GM21737 (cell line): ENCODE measurements around the gene CYTIP.
"Not testable (repeated sequence)": the region's sequence is repeated elsewhere in the genome, so short reads cannot be mapped to it uniquely, and the experiment has no call there.

Experiments
- ATAC-seq: cut with Tn5 transposase; IDR thresholded peaks from one replicate; pipeline ENCODE4 v1.9.1; 2021; ENCODE audit warnings: mild to moderate bottlenecking, moderate library complexity; ENCODE audit not compliant: unreplicated experiment

Gene CYTIP

DNA sequence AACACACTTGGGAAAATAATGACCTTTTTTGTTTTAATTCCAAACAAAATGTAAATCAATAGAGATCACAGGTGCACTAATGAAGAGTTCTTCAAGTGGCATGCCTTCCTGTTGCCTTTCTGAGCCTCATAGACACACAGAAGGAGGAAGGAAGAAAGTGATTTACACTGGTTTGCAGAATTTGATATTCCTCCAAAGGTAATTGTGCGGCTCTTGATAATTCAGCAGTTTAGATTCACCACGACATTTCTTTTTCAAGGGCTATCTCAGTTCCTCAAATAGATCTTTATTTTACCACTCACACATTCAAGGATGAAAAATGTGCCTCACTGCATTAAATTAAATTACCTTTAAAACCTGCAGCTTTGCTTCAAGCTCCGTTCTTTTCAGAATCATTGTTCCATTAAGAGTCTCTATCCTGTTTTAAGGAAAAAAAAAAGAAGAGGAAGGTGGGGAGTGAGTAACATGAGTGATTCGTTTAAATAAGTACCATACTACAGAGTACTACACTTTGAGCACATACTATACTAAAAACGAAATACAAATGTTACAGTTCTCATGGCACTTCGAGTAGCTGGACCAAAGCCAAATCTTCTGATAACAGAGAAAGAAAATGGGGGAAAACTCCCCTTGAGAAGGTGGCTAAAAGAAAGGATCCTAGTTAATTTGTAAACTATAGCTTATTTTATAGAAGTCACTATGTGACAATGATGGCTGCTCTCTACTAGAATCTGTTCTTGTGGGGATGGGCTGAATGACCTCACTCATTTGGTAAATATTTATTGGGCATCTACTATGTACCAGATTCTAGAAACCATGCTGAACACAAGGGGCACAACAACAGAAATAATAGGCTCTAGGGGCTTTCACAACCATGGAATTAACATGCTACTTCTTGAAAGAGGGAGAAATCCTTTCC is 16.6 kb downstream of the CYTIP start:
- no peak for ATAC-seq

DNA sequence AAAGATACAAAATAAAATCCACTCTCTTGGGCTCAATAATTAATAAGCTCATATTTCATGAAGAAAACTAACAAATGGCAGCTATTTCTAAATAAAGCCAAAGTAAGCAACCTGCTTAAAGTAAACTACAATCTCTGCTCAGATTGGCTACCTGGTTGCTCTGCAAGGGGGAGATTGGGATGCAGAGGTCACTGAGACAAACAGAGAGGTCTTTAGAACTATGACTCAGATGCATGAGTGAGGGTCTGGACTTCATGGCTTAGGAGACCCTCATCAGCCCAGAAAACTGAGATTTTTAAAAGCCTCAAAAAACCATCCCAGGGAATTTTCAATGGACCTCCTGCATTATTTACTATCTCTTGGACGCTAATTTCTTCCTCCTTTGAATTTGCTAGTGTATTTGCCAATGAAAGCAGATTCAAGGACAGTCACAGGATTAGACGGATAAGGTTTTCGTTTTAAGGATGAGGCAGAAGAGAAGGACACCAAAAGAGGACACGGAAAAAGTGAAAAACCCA is 17.4 kb downstream of the CYTIP start:
- no peak for ATAC-seq

DNA sequence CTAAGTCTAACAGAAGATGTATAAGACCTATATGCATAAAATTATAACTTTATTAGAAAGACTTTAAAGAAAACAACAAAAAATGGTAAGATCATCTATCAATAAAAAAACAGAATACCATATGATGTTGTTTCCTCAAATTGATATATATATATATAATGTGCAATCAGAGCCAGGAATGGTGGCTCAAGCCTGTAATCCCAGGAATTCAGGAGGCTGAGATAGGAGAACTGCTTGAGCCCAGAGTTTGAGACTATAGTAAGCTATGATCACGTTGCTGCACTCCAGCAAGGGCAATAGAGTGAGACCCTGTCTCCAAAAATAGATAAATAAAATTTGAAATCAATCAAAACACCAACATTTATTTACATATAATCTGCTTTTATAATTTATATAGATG is 19.5 kb downstream of the CYTIP start:
- ATAC-seq, result no peak

DNA sequence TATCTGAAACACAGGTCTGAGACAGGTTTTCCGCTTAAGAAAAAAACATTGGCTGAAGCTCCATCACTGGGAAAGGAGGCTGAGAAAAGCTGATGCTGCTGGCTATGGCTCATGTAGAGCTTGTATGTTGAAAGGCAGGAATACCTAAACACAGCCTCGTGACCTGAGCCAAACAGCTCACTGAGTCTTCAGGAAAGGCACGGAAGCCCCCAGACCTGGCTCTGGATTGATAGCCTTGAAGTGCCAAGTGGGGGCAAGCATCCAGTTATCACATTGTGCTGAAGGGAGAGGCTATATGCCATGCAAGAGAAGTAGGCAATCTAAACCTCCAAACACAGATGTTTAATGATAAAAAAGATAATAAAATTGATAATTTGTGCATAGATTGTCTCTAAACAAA is 21.9 kb downstream of the CYTIP start:
- no peak for ATAC-seq

DNA sequence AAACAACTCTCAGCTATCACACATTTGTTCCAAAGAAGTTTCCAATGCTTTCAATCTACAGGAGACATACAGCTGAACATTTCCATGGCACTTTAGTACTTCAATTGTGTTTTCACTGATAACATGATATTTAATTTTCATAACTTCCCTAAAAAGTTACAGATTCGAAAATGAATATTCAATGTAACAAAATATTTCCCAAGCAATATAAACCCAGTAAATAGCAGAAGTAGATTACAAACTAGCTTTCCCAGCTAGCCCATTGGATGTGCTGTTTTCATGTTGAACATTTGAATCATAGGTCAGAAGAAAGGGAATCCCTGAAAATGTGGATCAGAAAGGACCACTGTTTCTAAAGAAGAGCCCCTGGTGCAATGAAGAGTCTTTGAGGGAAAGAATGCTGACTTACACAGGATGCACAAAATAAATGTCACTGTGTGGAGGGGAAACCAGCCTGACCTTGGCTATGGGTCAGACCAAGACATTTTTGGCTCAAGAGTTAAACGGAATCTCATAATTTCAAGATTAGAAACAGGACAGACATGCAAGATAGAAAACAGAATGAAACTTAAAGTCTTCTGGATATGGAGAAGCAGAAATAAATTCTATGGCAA is 22.5 kb downstream of the CYTIP start:
- ATAC-seq, result no peak

DNA sequence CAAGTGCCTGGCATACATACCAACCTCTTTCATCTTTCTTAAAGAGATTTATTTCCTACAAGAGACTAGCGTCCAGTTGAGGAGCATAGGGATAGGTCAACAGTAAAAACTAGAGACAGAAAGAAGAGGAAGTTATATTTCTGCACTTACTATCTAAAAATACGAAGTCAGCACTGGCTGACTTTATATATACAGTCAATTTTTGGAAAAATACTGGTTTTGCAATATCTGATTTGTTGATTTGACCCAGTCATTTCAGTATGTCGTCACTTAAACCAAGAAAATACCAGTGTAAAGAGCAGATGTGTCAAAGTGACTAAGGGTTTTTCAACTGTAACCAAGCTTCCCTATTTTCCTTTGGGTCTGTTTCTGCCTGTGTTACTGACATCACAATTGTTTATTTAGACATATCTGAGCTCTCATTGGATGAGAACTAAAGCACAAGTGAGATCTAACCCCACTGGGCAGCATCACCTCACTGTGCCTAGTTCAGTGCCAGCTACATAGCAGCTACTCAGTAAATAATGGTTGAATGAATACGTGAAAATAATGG is 23.0 kb downstream of the CYTIP start:
- ATAC-seq, result no peak

DNA sequence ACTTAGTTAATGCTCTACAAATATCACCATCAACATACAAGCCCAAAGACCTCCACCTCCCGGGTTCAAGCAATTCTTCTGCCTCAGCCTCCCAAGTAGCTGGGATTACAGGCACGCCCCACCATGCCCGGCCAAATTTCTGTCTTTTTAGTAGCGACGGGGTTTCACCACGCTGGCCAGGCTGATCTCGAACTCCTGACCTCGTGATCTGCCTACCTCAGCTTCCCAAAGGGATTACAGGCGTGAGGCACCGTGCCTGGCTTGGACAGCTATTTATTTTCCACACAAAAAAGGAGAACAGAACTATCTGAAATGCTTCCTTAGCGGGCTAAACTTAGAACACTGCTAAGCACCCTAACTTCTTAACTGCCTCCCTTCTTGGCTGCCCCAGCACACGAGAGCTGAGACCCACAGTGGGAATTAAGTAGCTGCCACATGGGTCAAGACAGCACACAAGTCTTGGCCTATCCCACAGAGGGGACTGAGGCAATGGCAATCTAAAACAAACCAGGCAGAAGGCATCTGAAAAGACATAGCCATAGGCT is 24.8 kb downstream of the CYTIP start:
- no peak for ATAC-seq

DNA sequence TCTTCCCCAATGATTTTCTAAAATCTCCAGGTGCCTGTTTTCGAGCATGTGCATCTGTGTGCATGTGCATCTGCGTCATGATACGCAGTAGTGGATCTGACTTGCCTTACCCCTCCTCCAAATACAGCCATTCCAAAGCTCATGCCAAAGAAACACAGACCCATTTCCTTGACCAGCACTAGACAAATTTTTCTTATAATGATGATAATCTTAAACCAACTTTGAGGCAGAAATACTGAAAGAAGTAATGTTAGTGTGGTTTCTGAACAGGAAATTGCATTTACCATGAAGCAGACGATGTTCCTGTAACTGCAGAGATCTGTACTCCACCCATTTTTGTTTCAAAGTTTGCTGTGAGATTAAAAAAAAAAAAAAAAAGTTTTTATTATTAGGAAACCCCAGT is 25.6 kb downstream of the CYTIP start:
- no peak for ATAC-seq

DNA sequence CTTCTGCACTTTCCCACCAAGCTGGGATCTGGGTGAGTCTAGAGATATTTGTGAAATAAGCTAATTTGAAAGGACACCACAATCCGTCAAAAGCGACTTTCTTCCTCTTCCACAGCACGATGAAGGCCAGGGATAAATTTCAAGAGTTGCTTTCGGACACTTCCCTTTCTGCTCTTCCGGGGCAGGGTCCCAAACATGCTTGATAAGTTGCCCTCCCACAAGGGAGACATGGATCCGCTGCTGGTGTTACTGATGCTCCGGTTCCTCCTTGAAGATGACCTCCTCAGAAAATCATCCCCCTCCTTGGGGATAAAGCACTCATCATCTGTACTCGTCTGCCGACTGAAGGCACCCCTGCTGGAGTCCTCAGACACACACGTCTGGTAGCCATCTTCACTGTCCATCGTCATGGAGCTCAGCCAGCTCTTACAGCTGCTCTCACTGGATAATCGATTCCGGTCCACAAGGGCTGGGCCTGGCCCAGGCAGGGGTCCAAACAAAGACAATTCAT is 28.2 kb downstream of the CYTIP start:
- no peak for ATAC-seq

DNA sequence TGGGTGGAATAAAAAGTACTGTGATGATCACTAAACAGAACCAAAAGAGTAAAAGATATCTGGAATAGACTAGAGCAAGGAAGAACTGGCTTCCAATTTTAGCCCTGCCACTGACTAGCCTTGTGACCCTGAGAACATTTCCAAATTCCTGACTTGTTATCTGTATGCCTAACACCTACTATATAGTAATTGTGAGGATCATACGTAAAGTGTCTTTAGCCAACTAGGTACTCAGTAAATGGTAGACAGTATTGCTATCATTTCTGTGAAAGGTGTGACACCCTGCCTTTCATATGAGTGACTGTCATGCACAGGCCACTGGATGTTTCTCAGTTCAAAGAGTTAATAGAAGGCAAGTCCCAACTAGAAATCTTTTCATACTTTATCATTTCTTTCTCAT is 29.8 kb downstream of the CYTIP start:
- ATAC-seq, result peak; percentile 31

DNA sequence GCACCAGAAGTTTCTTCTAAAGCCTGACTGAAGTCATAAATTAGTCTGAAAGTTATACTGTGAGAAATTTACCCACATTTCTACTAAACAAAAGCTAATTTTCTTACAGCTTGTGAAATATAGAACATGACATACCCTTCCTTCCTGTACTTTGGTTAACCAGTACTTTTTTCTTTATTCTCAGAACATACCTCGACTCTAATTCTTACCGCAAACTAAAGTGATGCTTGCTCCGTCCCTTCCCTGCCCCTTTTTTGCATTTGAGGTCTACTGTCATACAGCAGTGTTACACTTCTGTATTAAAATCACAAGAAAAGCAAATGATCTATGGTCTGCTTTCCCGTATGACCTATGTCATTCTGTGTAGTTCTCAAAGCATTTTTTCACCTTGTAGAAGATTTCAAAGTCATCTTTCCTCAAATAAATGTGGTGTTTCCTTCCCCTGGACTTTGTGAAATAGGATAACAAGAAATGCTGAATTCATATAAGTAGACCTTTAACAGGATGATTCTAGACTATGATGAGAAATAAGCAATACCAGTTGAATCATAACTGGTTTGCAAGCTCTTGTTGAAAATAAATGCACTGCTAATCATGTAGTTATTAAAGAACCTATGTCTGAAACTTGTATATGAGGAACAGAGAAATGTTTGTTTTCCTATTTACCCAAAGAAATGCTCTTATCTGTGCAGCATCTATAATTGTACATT is 30.4 kb downstream of the CYTIP start:
- ATAC-seq, result peak; percentile 81

DNA sequence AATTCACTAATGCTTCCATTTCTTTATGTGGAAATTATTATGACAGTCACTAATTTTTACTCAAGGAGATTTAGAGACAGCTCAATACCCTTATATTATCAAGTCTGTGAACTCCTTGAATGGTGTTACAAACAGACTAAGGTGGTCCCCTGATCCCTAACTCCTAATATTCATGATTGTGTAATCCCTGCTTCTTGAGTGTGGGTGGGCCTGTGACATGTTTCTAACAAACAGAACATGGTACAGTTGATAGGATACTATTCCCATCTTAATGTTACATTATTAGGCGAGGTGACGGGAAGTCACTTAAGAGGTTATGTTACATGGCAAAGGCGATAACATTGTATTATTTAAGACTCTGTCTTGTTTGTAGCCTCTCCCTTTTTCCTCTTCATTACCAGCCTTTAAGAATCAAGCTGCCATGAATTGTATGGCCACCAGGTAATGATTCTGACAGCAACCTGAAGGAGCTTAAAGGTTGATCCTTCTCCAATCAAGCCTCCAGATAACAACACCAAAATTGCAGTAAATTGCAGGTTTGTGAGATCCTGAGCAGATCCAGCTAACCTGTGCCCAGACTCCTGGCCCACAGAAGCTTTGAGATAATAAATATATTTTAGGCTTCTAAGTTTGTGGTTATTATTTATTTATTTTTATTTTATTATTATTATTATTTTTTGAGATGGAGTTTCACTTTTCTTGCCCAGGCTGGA is 32.1 kb downstream of the CYTIP start:
- ATAC-seq, result no peak

DNA sequence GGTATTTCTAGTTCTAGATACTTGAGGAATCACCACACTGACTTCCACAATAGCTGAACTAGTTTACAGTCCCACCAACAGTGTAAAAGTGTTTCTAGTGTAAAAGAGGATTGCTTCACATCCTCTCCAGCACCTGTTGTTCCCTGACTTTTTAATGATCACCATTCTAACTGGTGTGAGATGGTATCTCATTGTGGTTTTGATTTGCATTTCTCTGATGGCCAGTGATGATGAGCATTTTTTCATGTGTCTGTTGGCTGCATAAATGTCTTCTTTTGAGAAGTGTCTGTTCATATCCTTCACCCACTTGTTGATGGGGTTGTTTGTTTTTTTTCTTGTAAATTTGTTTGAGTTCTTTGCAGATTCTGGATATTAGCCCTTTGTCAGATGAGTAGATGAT is 38.5 kb downstream of the CYTIP start:
- not testable (repeated sequence) for ATAC-seq

DNA sequence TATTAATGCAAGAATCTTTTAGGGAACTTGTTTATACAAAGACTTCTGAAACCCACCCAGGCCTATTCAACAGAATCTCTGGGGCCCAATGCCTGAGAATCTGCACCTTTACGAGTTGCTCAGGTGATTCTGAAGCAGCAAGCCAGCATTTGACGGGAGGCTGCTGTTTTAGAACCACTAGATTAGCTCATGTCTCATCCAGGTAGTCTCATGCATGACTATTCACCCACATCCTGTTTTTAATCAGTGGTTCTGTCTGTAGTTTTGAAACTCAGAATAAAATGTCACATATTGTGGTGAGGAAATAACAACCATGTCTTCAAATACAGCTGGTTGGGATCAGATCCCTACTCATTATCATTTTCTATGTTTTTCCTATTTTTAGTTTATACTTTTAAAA is 39.5 kb downstream of the CYTIP start:
- ATAC-seq, result peak; percentile 99

DNA sequence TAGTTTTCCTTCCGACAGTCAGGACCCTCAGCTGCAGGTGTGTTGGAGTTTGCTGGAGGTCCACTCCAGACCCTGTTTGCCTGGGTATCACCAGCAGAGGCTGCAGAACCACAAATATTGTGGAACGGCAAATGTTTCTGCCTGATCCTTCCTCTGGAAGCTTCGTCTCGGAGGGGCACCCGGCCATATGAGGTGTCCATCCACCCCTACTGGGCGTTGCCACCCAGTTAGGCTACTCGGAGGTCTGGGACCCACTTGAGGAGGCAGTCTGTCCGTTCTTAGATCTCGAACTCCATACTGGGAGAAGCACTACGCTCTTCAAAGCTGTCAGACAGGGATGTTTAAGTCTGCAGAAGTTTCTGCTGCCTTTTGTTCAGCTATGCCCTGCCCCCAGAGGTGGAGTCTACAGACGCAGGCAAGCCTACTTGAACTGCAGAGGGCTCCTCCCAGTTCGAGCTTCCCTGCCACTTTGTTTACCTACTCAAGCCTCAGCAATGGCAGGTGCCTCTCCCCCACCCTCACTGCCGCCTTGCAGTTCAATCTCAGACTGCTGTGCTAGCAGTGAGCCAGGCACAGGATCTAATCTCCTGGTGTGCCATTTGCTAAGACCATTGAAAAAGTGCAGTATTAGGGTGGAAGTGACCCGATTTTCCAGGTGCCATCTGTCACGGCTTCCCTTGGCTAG is 40.9 kb downstream of the CYTIP start:
- ATAC-seq, result not testable (repeated sequence)

DNA sequence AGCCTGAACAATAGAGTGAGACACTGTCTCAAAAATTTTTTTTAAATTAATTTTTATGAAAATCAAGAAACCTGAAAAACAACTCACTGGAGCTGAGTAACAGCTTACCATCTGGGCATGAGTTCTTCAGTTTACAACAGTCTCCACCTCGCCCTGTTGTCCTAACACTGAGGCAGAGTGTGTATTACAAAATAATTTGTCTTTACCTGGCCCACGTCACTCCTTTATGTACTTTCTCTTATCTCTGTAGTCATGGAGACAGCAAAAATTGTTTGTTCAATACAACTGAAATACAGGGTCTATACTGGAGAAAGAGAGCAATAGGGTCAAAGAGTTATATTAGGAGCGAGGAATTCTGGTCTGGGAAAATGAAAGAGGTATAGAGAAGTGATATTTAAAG is 48.1 kb downstream of the CYTIP start:
- no peak for ATAC-seq

DNA sequence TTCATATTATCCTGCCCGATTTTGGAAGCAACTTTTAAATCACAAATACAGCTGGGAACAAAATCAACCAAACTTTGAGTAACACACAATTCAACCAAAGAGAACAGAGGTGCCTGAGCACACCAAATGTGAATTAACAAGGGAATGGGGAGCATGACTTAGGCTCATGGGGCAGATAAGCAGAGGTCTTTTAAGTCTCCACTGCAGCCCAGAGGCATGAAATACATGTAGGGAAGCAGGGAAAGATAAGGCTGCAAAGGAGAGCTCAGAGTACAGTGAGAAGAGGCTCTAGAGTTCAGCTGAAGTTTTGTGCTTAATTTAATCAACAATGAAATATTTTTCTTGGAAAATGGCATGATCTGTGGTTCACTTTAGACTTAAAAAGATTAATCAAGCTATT is 49.0 kb downstream of the CYTIP start:
- no peak for ATAC-seq

DNA sequence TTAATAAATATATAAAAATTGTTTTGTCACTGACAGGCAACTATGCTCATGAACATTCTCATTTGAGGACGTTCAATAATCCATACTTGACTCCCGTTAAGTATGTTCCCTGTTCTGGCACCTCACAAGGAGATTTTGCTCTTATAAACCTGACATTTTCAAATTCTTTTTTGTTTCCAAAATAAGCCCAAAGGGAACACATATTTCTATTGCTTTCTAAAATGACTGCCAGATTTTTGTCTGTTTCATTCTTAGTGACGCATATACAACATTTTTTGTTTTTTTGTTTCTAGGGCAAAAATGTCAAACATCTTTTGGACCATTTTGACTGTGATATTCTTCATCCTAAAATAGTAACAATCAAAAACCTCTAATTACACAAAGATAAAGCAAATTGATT is 50.5 kb downstream of the CYTIP start:
- ATAC-seq, result no peak

DNA sequence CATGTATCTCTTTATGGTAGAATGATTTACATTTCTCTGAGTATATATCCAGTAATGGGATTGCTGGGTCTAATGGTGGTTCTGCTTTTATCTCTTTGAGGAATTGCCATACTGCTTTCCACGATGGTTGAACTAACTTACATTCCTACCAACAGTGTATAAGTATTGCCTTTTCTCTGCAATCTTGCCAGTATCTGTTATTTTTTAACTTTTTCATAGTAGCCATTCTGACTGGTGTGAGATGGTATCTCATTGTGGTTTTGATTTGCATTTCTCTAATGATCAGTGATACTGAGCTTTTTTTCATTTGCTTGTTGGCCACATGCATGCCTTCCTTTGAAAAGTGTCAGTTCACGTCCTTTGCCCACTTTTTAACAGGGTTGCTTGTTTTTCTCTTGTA is 55.1 kb downstream of the CYTIP start:
- ATAC-seq, result no peak

DNA sequence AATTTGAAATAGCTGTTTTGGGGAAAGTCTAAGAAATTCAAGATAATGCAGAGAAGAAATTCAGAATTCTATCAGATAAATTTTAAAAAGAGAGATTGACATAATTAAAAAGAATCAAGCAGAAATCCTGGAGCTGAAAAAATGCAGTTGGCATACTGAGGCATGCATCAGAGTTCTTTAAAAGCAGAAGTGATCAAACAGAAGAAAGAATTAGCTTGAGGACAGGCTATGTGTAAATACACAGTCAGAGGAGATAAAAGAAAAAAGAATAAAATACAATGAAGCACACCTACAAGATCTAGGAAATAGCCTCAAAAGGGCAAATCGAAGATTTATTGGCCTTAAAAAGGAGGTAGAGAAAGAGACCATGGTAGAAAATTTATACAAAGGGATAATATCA is 57.1 kb downstream of the CYTIP start:
- no peak for ATAC-seq
